ENCODE measurements around the gene THNSL1.
"Not testable (repeated sequence)": the region's sequence is repeated elsewhere in the genome, so short reads cannot be mapped to it uniquely, and the experiment has no call there.

THNSL1 gene

DNA sequence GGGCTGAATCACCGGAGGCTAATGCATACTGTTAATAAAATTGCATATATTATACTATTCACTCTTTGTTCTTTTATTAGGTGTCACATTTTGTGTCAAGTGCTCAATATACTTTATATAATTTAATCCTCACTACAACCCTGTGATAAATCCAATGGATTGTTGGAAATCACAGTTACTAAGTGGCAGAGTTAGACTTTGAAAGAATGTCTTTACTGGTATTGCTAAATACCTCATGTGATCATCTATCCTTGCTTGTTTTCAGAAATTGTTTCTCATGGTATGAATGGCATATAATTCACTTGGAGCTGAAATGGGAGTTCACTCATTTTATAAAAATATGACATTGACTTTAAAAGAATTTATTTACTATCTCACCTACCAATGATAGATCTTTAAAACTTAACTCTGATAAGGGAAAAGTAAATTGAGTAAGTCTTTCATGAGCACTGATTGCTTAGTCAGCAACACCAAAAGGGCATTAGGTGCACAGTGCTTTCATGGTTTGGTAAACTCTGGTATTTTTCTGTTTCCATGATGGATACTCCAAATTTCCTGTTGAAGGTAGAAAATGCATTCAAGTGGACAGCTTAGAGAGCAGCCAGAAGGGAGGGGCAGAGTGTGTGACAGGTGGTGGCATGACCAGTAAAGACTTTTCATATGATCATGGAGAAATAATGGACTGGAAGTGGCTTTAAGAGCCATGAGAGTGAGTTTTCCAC, 23.0 kb upstream of the THNSL1 start:
- in situ Hi-C loops (cut with MboI; ENCODE audit: low sequenced_read_pairs): no loop called here

DNA sequence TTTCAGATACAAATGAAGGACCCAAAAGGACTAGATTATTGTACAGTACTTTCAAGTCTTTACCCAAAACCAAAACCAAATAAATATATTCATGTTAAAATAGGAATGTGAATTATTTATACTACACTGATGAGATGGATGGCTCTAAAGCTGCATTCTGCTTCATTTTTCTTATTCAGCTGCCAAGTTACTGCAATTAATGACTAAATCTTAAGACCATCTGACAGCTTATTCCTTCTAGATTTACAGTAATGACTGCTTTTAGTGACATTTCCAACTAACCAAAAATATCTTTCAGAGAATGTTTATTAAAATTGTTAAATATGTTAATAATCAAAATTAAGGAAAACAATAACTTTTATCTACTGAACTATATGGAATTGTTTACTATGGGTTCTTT, 21.3 kb upstream of the THNSL1 start:
- in situ Hi-C loops (cut with MboI; ENCODE audit: low sequenced_read_pairs): no loop called here

- in situ Hi-C loops (cut with MboI; ENCODE audit: low sequenced_read_pairs): no loop called here
These were observed 18.4 kb upstream of the THNSL1 start for GRCh38 chr10:24998044-24998443.

DNA sequence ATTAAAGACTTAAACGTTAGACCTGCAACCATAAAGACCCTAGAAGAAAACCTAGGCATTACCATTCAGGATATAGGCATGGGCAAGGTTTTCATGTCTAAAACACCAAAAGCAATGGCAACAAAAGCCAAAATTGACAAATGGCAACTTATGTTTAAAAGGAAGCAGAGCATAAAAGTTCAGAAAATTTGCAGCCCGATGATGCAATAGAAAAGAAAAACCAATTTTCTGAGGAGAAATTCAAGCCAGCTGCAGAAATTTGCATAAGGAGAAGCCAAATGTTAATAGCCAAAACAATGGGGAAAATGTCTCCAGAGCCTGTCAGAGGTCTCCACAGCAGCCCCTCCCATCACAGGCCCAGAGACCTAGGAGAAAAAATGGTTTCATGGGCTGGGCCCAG, 4.8 kb upstream of the THNSL1 start:
- in situ Hi-C loops (cut with MboI; ENCODE audit: low sequenced_read_pairs): not testable (repeated sequence)

DNA sequence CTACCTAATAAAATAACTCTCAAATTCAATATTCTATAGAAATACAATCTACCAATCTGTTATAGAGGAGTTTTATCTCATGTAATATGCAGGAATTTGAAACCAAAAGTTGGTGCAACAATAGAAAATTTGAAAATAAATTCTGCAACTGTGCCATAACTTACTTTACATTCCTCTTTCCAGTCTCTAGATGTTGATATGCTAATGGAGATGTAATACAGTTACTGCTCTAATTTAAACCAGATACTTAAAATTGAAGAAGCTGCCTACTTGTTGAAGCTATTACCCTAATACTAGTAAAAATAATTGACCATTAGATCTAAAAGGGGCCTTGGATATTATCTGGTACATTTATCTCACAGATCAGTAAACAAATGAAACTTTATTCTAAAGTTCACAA, 1.8 kb upstream of the THNSL1 start:
- in situ Hi-C loops (cut with MboI; ENCODE audit: low sequenced_read_pairs): no loop called here

GRCh38 chr10:25015828-25016375, 510 bp upstream of the THNSL1 start, which contains the start of gene ENKUR:
TSS of gene ENKUR (minus strand) at chr10:25016158. CDS start at chr10:25015936, 222 bp downstream.
- in situ Hi-C loops (cut with MboI; ENCODE audit: low sequenced_read_pairs): no loop called here

- in situ Hi-C loops (cut with MboI; ENCODE audit: low sequenced_read_pairs): no loop called here
These were observed 760 bp downstream of the THNSL1 start for GRCh38 chr10:25017154-25017590.

DNA sequence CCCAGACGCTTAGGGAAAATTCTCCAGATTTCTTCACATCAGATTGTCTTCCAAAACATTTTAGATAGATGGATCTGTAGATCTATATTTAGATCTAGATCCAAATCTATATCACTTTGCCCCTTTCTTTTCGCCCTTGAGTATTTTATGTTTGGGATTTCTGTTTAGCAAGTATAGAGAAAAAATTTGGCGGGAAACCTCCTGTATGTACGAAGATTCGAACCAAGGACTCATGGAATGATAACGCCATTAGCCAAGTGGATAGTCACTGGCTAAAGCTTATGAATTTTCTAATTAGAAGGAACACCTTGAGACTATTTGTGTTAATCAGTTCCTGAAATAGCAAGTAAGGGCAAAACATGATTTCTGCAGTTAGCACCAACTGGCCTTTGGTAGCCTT, 1.2 kb downstream of the THNSL1 start:
- in situ Hi-C loops (cut with MboI; ENCODE audit: low sequenced_read_pairs): no loop called here

DNA sequence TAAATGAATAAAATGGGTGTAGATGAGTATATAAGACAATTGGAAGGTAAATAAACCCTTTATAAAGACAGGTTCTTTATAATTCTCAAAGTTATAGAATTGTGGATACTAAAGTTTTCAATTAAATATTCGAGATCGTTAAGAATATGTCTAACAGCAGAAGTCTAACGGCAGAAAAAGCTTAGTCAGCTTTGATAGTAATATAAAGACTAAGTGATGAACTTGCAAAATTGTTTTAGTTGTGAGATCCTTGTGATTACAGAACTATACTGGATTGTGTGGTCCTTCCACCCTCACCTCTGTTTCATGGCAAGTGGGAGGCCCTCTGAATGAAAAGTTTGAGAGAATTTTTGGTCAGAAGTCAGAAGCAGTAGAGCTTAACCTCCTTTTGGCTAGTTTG, 2.3 kb downstream of the THNSL1 start:
- in situ Hi-C loops (cut with MboI; ENCODE audit: low sequenced_read_pairs): no loop called here

GRCh38 chr10:25023278-25023677, 6.9 kb downstream of the THNSL1 start:
- in situ Hi-C loops (cut with MboI; ENCODE audit: low sequenced_read_pairs): no loop called here

GRCh38 chr10:25024528-25024927, 8.1 kb downstream of the THNSL1 start:
- in situ Hi-C loops (cut with MboI; ENCODE audit: low sequenced_read_pairs): no loop called here

GRCh38 chr10:25026463-25026862, 10.1 kb downstream of the THNSL1 start:
- in situ Hi-C loops (cut with MboI; ENCODE audit: low sequenced_read_pairs): no loop called here

DNA sequence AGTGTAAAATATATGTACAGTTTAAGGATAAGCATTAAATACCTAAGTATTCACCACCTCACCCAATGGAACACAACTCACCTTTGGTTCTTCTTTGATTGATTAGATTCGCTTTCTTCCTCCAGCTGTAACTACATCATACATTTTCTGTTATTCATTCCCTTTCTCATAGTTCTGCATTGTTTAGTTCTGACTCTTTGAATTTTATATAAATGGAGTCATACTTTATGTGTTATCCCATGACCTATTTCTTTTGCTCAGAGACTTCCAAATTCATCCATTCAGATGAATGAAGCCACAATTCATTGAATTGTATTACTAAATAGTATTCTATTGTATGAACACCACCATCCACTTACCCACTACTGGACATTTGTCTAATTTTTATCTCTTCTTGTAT, 12.3 kb downstream of the THNSL1 start:
- in situ Hi-C loops (cut with MboI; ENCODE audit: low sequenced_read_pairs): no loop called here

DNA sequence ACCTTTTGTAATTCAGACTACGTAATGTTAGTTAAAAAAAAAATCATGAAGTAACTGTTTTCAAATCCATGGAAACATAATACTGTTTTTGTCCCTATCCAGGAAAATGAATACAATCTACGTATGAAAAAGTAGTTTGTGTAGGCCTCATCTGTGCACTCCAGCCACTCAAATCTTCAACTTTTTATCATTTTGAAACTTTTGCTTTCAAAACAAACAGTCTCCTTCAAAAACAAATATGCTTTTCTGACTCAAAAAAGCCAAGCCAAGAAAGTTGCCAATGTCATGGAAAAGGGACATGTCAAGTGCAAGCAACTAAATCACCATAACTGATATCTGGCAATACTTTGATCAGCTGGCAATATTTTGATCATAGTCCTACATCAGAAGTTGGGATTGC, 13.1 kb downstream of the THNSL1 start:
- in situ Hi-C loops (cut with MboI; ENCODE audit: low sequenced_read_pairs): no loop called here

- in situ Hi-C loops (cut with MboI; ENCODE audit: low sequenced_read_pairs): no loop called here
These were observed 20.0 kb downstream of the THNSL1 start for GRCh38 chr10:25036381-25036780.

DNA sequence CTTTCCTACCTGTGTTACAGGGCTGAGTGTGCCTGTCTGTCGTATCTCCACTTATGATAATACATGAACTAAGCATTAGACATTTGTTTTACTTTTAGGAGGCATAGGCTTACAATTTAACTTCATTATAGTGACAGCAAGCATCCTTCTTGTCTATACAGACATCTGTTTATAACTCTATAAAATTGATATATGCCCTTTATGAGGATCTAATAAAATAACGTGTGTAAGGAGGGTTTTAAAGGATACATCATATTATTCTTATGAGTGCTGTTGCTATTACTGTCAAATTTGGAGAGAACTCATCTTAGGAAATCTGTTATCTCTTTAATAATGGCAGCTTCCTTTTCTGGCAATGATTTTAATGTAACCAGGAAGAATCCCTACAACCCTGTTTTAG, 21.9 kb downstream of the THNSL1 start:
- in situ Hi-C loops (cut with MboI; ENCODE audit: low sequenced_read_pairs): no loop called here

GRCh38 chr10:25039531-25039930, 23.1 kb downstream of the THNSL1 start:
- in situ Hi-C loops (cut with MboI; ENCODE audit: low sequenced_read_pairs): no loop called here

GRCh38 chr10:25046641-25047040, 30.2 kb downstream of the THNSL1 start:
- in situ Hi-C loops (cut with MboI; ENCODE audit: low sequenced_read_pairs): no loop called here

GRCh38 chr10:25047088-25047487, 30.7 kb downstream of the THNSL1 start:
- in situ Hi-C loops (cut with MboI; ENCODE audit: low sequenced_read_pairs): no loop called here

GRCh38 chr10:25047591-25048301, 31.3 kb downstream of the THNSL1 start:
- in situ Hi-C loops (cut with MboI; ENCODE audit: low sequenced_read_pairs): no loop called here

- in situ Hi-C loops (cut with MboI; ENCODE audit: low sequenced_read_pairs): no loop called here
These were observed 32.0 kb downstream of the THNSL1 start for GRCh38 chr10:25048450-25048849.

GRCh38 chr10:25049966-25050365, 33.6 kb downstream of the THNSL1 start:
- in situ Hi-C loops (cut with MboI; ENCODE audit: low sequenced_read_pairs): no loop called here

Data from hTERT RPE-1 (cell line).